H1 (cell line): ENCODE data around the gene PRRX1. TPM values are rescaled to one million over a fixed set of nuclear protein-coding genes. Genes with fewer than 3 reads are reported as not detected.

Source experiments
- CTCF ChIA-PET: fragments of 300-600 bp; sonication (Branson Sonifier 250); formaldehyde crosslinking; loops from one replicate; lab custom pipeline; 2021; ENCODE audit not compliant: partially characterized antibody; lab: Charles Lee
- POLR2A ChIA-PET: fragments of 300-600 bp; sonication (Branson Sonifier 250); formaldehyde crosslinking; loops from one replicate; lab custom pipeline; 2021; ENCODE audit warnings: inconsistent platforms; ENCODE audit not compliant: partially characterized antibody; lab: Charles Lee
- DNase-seq, 2 experiments: peaks; one replicate each; pipeline versions ENCODE4 v3.0.0 to v3.0.0-alpha.2; 2010 to 2022; ENCODE audit warnings: low spot score in 2 of 2, low read depth in 1 of 2, mixed read lengths in 1 of 2
- FAIRE-seq: peaks from 2 replicates; lab custom pipeline; 2011; peaks lifted over from hg19 to GRCh38; lab: Jason Lieb, UNC
- H2AFZ ChIP-seq: 2 replicates; pipeline ENCODE4 v1.8.1; 2012; ENCODE audit warnings: low read length, inconsistent platforms
- H2AK5ac ChIP-seq: 2 replicates; pipeline ENCODE4 v1.6.1; 2013; ENCODE audit warnings: low read depth, low read length
- H2BK120ac ChIP-seq: replicated peaks from 2 replicates; pipeline ENCODE3; 2013; ENCODE audit warnings: low read depth, low read length, inconsistent platforms
- H2BK12ac ChIP-seq: 2 replicates; pipeline ENCODE4 v1.6.1; 2013; ENCODE audit warnings: low read depth, low read length
- H2BK15ac ChIP-seq: 2 replicates; pipeline ENCODE4 v1.6.1; 2013; ENCODE audit warnings: low read length
- H2BK20ac ChIP-seq: 2 replicates; pipeline ENCODE4 v1.6.1; 2013; ENCODE audit warnings: low read length
- H2BK5ac ChIP-seq: 2 replicates; pipeline ENCODE4 v1.6.1; 2013; ENCODE audit warnings: low read depth, low read length
- H3K14ac ChIP-seq: 2 replicates; pipeline ENCODE4 v1.6.1; 2013; ENCODE audit warnings: inconsistent platforms; ENCODE audit not compliant: insufficient read length
- H3K18ac ChIP-seq: 2 replicates; pipeline ENCODE4 v1.6.1; 2013; ENCODE audit warnings: low read length; ENCODE audit errors: extremely low read depth
- H3K23ac ChIP-seq: 2 replicates; pipeline ENCODE4 v1.6.1; 2013; ENCODE audit warnings: inconsistent platforms; ENCODE audit not compliant: insufficient read length
- H3K23me2 ChIP-seq: 2 replicates; pipeline ENCODE4 v1.6.1; 2013; ENCODE audit warnings: low read depth, low read length
- H3K27ac ChIP-seq: 2 replicates; pipeline ENCODE4 v1.6.1; 2011; ENCODE audit warnings: low read depth, low read length, inconsistent platforms
- H3K27me3 ChIP-seq, 4 experiments: replicated peaks in 1 of 4; 1 replicate in 1 of 4; 2 replicates in 3 of 4; pipeline versions ENCODE4 v1.6.1 to v1.8.1; 2011 to 2013; ENCODE audit warnings: low read length in 3 of 4, mild to moderate bottlenecking in 3 of 4, inconsistent platforms in 2 of 4, mixed read lengths in 2 of 4, moderate library complexity in 1 of 4; ENCODE audit not compliant: control insufficient read depth in 3 of 4, insufficient read depth in 3 of 4; ENCODE audit errors: extremely low read depth in 1 of 4
- H3K36me3 ChIP-seq, 4 experiments: 2 replicates each; pipeline versions ENCODE4 v1.6.1 to v1.8.1; 2011 to 2013; ENCODE audit warnings: mild to moderate bottlenecking in 4 of 4, low read length in 3 of 4, moderate library complexity in 2 of 4, control low read depth in 1 of 4, inconsistent platforms in 1 of 4; ENCODE audit not compliant: insufficient read depth in 4 of 4, control insufficient read depth in 2 of 4
- H3K4ac ChIP-seq: replicated peaks from 2 replicates; pipeline ENCODE3; 2013; ENCODE audit warnings: low read length, low read depth, mixed read lengths, inconsistent platforms; ENCODE audit not compliant: insufficient read length
- H3K4me1 ChIP-seq, 4 experiments: replicated peaks in 1 of 4; 1 replicate in 1 of 4; 2 replicates in 3 of 4; pipeline versions ENCODE4 v1.6.1 to v1.8.1; 2011 to 2013; ENCODE audit warnings: low read length in 3 of 4, inconsistent platforms in 2 of 4, mixed read lengths in 1 of 4; ENCODE audit not compliant: insufficient read depth in 4 of 4, control insufficient read depth in 3 of 4
- H3K4me2 ChIP-seq, 2 experiments: 2 replicates each; pipeline versions ENCODE4 v1.6.1 to v1.8.1; 2011 to 2013; ENCODE audit warnings: low read depth in 2 of 2, low read length in 2 of 2, control low read depth in 1 of 2, inconsistent platforms in 1 of 2, mild to moderate bottlenecking in 1 of 2; ENCODE audit not compliant: insufficient read depth in 1 of 2
- H3K4me3 ChIP-seq, 4 experiments: fragments of 200-600, 300-600 bp in 1 of 4; sonication (generic), shearing (Covaris generic), sonication (Bioruptor Twin) in 1 of 4; 2 replicates each; pipeline versions ENCODE4 v1.5.1 to v1.8.1; 2011 to 2016; ENCODE audit warnings: low read length in 4 of 4, low read depth in 3 of 4, control low read depth in 2 of 4, inconsistent platforms in 2 of 4, mild to moderate bottlenecking in 2 of 4, mixed read lengths in 1 of 4, moderate library complexity in 1 of 4; ENCODE audit not compliant: insufficient read depth in 2 of 4; ENCODE audit errors: extremely low read depth in 1 of 4
- H3K56ac ChIP-seq: replicated peaks from 2 replicates; pipeline ENCODE3; 2013; ENCODE audit warnings: low read depth, mild to moderate bottlenecking, mixed read lengths, low read length, inconsistent platforms; ENCODE audit not compliant: insufficient read length
- H3K79me1 ChIP-seq: 2 replicates; pipeline ENCODE4 v1.6.1; 2013; ENCODE audit warnings: low read depth, low read length, control low read depth
- H3K79me2 ChIP-seq, 2 experiments: 2 replicates each; pipeline versions ENCODE4 v1.6.1 to v1.8.1; 2012 to 2013; ENCODE audit warnings: low read length in 2 of 2, mild to moderate bottlenecking in 2 of 2, inconsistent platforms in 1 of 2; ENCODE audit not compliant: insufficient read depth in 2 of 2, control insufficient read depth in 1 of 2
- H3K9ac ChIP-seq, 4 experiments: replicated peaks in 1 of 4; 1 replicate in 1 of 4; 2 replicates in 3 of 4; pipeline versions ENCODE4 v1.6.1 to v1.8.1; 2011 to 2013; ENCODE audit warnings: low read depth in 3 of 4, low read length in 3 of 4, control low read depth in 2 of 4, mild to moderate bottlenecking in 2 of 4, moderate library complexity in 2 of 4, inconsistent platforms in 1 of 4; ENCODE audit errors: extremely low read depth in 1 of 4
- H3K9me3 ChIP-seq, 2 experiments: 2 replicates each; pipeline versions ENCODE4 v1.6.1 to v1.8.1; 2012 to 2013; ENCODE audit warnings: mild to moderate bottlenecking in 2 of 2, moderate library complexity in 2 of 2, control low read depth in 1 of 2, inconsistent platforms in 1 of 2, low read depth in 1 of 2, low read length in 1 of 2, mixed read lengths in 1 of 2; ENCODE audit not compliant: insufficient read depth in 2 of 2
- H4K20me1 ChIP-seq, 2 experiments: replicated peaks in 1 of 2; 2 replicates each; pipeline versions ENCODE3 to v1.8.1; 2011 to 2013; ENCODE audit warnings: inconsistent platforms in 2 of 2, low read length in 2 of 2, mild to moderate bottlenecking in 1 of 2; ENCODE audit not compliant: insufficient read depth in 2 of 2, control insufficient read depth in 1 of 2
- H4K5ac ChIP-seq: 2 replicates; pipeline ENCODE4 v1.6.1; 2013; ENCODE audit warnings: low read length, low read depth, mixed read lengths, inconsistent platforms; ENCODE audit not compliant: insufficient read length
- H4K8ac ChIP-seq: 2 replicates; pipeline ENCODE4 v1.8.0; 2013; ENCODE audit warnings: mild to moderate bottlenecking, moderate library complexity, low read length, inconsistent platforms; ENCODE audit not compliant: insufficient read depth; ENCODE audit errors: extremely low read depth
- H4K91ac ChIP-seq: replicated peaks from 2 replicates; pipeline ENCODE3; 2013; ENCODE audit warnings: low read length, mixed read lengths, inconsistent platforms; ENCODE audit not compliant: insufficient read length
- CBX5 ChIP-seq: fragments of 300-800, 300-1000 bp; sonication (generic); IDR thresholded peaks from 2 replicates; pipeline ENCODE4 v1.7.1; 2016; ENCODE audit warnings: antibody characterized with exemption, low read length, low read depth
- CREB1 ChIP-seq: IDR thresholded peaks from 2 replicates; pipeline ENCODE4 v1.6.1; 2012; ENCODE audit warnings: inconsistent platforms
- EGR1 ChIP-seq: IDR thresholded peaks from 2 replicates; pipeline ENCODE4 v1.6.1; 2011; ENCODE audit warnings: low read depth, low read length, borderline replicate concordance
- EZH2 ChIP-seq: fragments of 200-600 bp; sonication (generic); IDR thresholded peaks from 2 replicates; pipeline ENCODE4 v1.7.1; 2012; ENCODE audit warnings: low read depth, mild to moderate bottlenecking, moderate library complexity, low read length, inconsistent platforms; ENCODE audit not compliant: severe bottlenecking
- KDM4A ChIP-seq: IDR thresholded peaks from one replicate; pipeline ENCODE4 v1.7.1; 2012; ENCODE audit warnings: low read depth, mild to moderate bottlenecking, moderate library complexity, low read length, inconsistent platforms; ENCODE audit not compliant: severe bottlenecking
- NANOG ChIP-seq: IDR thresholded peaks from 2 replicates; pipeline ENCODE4 v1.6.1; 2011; ENCODE audit warnings: low read length, low read depth, mild to moderate bottlenecking, inconsistent platforms; ENCODE audit not compliant: insufficient read depth, poor library complexity, severe bottlenecking
- RBBP5 ChIP-seq: IDR thresholded peaks from 2 replicates; pipeline ENCODE4 v1.7.1; 2012; ENCODE audit warnings: low read depth, mild to moderate bottlenecking, inconsistent platforms, low read length, moderate library complexity, borderline replicate concordance
- TAF1 ChIP-seq: IDR thresholded peaks from 2 replicates; pipeline ENCODE4 v1.6.1; 2011; ENCODE audit warnings: mild to moderate bottlenecking, low read depth, low read length
- ZNF274 ChIP-seq: IDR thresholded peaks from 2 replicates; pipeline ENCODE4 v1.7.0; 2012; ENCODE audit warnings: low read length, borderline replicate concordance; ENCODE audit errors: extremely low read depth
- WGBS, 2 experiments: shearing (Covaris generic) in 1 of 2; methylation state at CpG; one replicate each; pipeline versions ENCODE4 v1.1.6 to v1.1.7; 2013 to 2015; ENCODE audit warnings: low lambda C conversion rate in 2 of 2, mixed read lengths in 2 of 2, inconsistent platforms in 1 of 2, low coverage in 1 of 2, missing lambda C conversion rate in 1 of 2; ENCODE audit not compliant: insufficient replicate concordance in 2 of 2, insufficient coverage in 1 of 2, insufficient read length in 1 of 2; ENCODE audit errors: extremely low coverage in 1 of 2, missing lambda C conversion rate in 1 of 2; 5-methylcytosine and 5-hydroxymethylcytosine counted together
- polyA plus RNA-seq, 7 experiments: library from polyadenylated mRNA; depleted of rRNA in 3 of 7; stranded (reverse) in 5 of 7; unstranded in 2 of 7; fragments of >200 nt in 5 of 7; fragments of 200-250 nt in 2 of 7; gene quantifications; 1 replicate in 5 of 7; 2 replicates in 1 of 7; 4 replicates in 1 of 7; pipeline versions ENCODE4 v1.2.1 to v1.2.3, GENCODE V29; 2011 to 2013; ENCODE audit warnings: missing spikeins in 2 of 7, mixed read lengths in 2 of 7
- total RNA-seq: library from RNA; stranded (reverse); fragmentation: NEBNext Ultra II Directional; extraction: Animal tissue kit (Norgen Biotek cat#: 25700); gene quantifications from 2 replicates; pipeline ENCODE4 v1.2.1, GENCODE V29; 2021
- TF ChIP-seq, protein P1 (sequence below): IDR thresholded peaks from 2 replicates; pipeline ENCODE4 v1.6.1; 2011; ENCODE audit warnings: low read length, improper control_type of control experiment
- TF ChIP-seq, protein P2 (sequence below): IDR thresholded peaks from 2 replicates; pipeline ENCODE4 v1.6.1; 2012; ENCODE audit warnings: inconsistent platforms
- TF ChIP-seq, protein P3 (sequence below): IDR thresholded peaks from 2 replicates; pipeline ENCODE4 v1.6.1; 2011; ENCODE audit warnings: low read depth, mild to moderate bottlenecking, low read length; ENCODE audit not compliant: insufficient read depth

Gene PRRX1
- total and polyA plus RNA-seq, 2 of the 8 experiments (the other 6 are each of a cell fraction or from before 2014, with no cell fraction given), result not detected

DNA sequence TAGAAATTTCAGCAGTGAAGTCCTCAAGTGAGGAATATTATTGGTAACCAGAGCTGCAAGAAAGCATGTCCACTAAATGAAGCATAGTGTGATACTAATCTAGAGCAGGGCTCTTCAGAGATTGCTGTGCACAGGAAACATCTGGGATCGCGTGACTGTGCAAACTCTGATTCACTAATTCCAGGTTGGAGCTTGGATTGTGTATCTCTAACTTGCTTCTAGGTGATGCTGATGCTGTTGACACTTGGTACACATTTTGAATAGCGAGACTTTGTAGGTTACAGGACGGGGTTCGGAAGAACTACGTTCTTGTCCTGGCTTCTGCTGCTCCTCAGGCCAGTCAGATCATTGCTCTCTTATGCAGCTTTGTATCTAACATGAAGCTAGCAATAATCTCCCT, 66.5 kb downstream of the PRRX1 start:
- no peak overlapping the region for H3K23ac ChIP-seq
- 88% methylated on average over 6 of the region's 6 CpGs; no CpG with 5 or more reads in 1 of the 2 experiments for WGBS, 2 experiments
- ChIA-PET CTCF (interaction anchor here (2.6 kb wide), 1 partner anchor 41 kb away, joined by 13 read pairs; no protein-coding TSS in a partner anchor), POLR2A (no interaction called here)
- H2BK120ac ChIP-seq, result no peak overlapping the region
- H3K4me3 ChIP-seq, result no peak overlapping the region
- no peak overlapping the region for H3K9ac ChIP-seq
- H3K9me3 ChIP-seq, result no peaks in the 10 kb centered on the region
- H3K79me1 ChIP-seq, result no peaks in the 10 kb centered on the region
- H3K4ac ChIP-seq, result no peak overlapping the region
- H3K27me3 ChIP-seq, result no peaks in the 10 kb centered on the region
- no peaks in the 10 kb centered on the region for H3K23me2 ChIP-seq
- H3K79me2 ChIP-seq, result no peaks in the 10 kb centered on the region
- no peak overlapping the region for H2BK12ac ChIP-seq
- no peak overlapping the region for H3K14ac ChIP-seq
- no peak overlapping the region for H4K91ac ChIP-seq
- H3K18ac ChIP-seq, result no peak overlapping the region
- no peak for DNase-seq
- FAIRE-seq, result no peak
- H2BK20ac ChIP-seq, result no peak overlapping the region
- no peak overlapping the region for H2AFZ ChIP-seq
- H4K8ac ChIP-seq, result no peak overlapping the region
- H2AK5ac ChIP-seq, result no peak overlapping the region
- H4K20me1 ChIP-seq, result no peaks in the 10 kb centered on the region
- no peak overlapping the region for H3K27ac ChIP-seq
- H3K4me1 ChIP-seq, result no peaks in the 10 kb centered on the region
- no peak overlapping the region for H2BK15ac ChIP-seq
- H4K5ac ChIP-seq, result no peak overlapping the region
- H2BK5ac ChIP-seq, result no peak overlapping the region
- no peaks in the 10 kb centered on the region for H3K36me3 ChIP-seq
- no peak overlapping the region for H3K4me2 ChIP-seq
- no peak overlapping the region for H3K56ac ChIP-seq
- TF ChIP-seq KDM4A (no peak), NANOG (no peak), CBX5 (no peak), TAF1 (no peak), RBBP5 (no peak), CREB1 (no peak), EGR1 (no peak), ZNF274 (no peak), EZH2 (no peak)
- TF ChIP-seq, protein P1, sequence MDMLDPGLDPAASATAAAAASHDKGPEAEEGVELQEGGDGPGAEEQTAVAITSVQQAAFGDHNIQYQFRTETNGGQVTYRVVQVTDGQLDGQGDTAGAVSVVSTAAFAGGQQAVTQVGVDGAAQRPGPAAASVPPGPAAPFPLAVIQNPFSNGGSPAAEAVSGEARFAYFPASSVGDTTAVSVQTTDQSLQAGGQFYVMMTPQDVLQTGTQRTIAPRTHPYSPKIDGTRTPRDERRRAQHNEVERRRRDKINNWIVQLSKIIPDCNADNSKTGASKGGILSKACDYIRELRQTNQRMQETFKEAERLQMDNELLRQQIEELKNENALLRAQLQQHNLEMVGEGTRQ, result no peak
- TF ChIP-seq, protein P2, sequence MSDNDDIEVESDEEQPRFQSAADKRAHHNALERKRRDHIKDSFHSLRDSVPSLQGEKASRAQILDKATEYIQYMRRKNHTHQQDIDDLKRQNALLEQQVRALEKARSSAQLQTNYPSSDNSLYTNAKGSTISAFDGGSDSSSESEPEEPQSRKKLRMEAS, result no peak
- TF ChIP-seq, protein P3, sequence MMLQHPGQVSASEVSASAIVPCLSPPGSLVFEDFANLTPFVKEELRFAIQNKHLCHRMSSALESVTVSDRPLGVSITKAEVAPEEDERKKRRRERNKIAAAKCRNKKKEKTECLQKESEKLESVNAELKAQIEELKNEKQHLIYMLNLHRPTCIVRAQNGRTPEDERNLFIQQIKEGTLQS, result no peak
